ENCODE measurements around the gene CABP1.

Gene CABP1

GRCh38 chr12:120696626-120697025 lies 56.2 kb downstream of the CABP1 start:
- DNase-seq: no peak

GRCh38 chr12:120697344-120697743 lies 56.9 kb downstream of the CABP1 start:
- DNase-seq: no peak

GRCh38 chr12:120698665-120699064 lies 58.2 kb downstream of the CABP1 start:
- DNase-seq: no peak

- DNase-seq: no peak
Observed at GRCh38 chr12:120699553-120699952, 59.1 kb downstream of the CABP1 start.

GRCh38 chr12:120700886-120701285 lies 60.5 kb downstream of the CABP1 start:
- DNase-seq: no peak

- DNase-seq: no peak
Observed at GRCh38 chr12:120702637-120703036, 62.2 kb downstream of the CABP1 start.

- no peak for DNase-seq
Observed at GRCh38 chr12:120703311-120703942, 63.0 kb downstream of the CABP1 start.

GRCh38 chr12:120705618-120706017 lies 65.2 kb downstream of the CABP1 start:
- no peak for DNase-seq

GRCh38 chr12:120706029-120706428 lies 65.6 kb downstream of the CABP1 start:
- DNase-seq: no peak

GRCh38 chr12:120708651-120709050 lies 68.2 kb downstream of the CABP1 start:
- no peak for DNase-seq

GRCh38 chr12:120710031-120710804 lies 69.8 kb downstream of the CABP1 start, which contains the start of gene UNC119B:
UNC119B (plus strand) TSS chr12:120710458; CDS start chr12:120710475, 17 bp downstream.
- DNase-seq: peak; percentile 89

GRCh38 chr12:120710805-120711296 lies 70.4 kb downstream of the CABP1 start:
- DNase-seq: peak; percentile 62

- DNase-seq: no peak
Observed at GRCh38 chr12:120711411-120711810, 71.0 kb downstream of the CABP1 start.

GRCh38 chr12:120712610-120713009 lies 72.2 kb downstream of the CABP1 start:
- no peak for DNase-seq

GRCh38 chr12:120713861-120714482 lies 73.5 kb downstream of the CABP1 start:
- peak; percentile 76 for DNase-seq
